ENCODE data around the gene ZNF44.

GRCh38 chr19:12247644-12248222 is 47.0 kb downstream of the ZNF44 start:
- TF ChIP-seq POLR2A (IDR thresholded peaks at IDR 0.05; ENCODE audit: low read length), result no peak
- no peak for TF ChIP-seq GATA1 (IDR thresholded peaks at IDR 0.05; ENCODE audit: low read depth, low read length)

Measured in erythroblast (primary cell).